HG03439 (cell line): Measurements from ENCODE around the gene MLANA.

ENCODE experiments used
- ATAC-seq: cut with Tn5 transposase; IDR thresholded peaks from one replicate; pipeline ENCODE4 v1.9.1; 2021; ENCODE audit warnings: mild to moderate bottlenecking, moderate library complexity; ENCODE audit not compliant: unreplicated experiment

Gene MLANA

GRCh38 chr9:5897851-5898250 is 7.2 kb downstream of the MLANA start:
- no peak for ATAC-seq

- no peak for ATAC-seq
Observed at GRCh38 chr9:5899292-5899691, 8.6 kb downstream of the MLANA start.

- no peak for ATAC-seq
Observed at GRCh38 chr9:5900622-5901021, 9.9 kb downstream of the MLANA start.

DNA sequence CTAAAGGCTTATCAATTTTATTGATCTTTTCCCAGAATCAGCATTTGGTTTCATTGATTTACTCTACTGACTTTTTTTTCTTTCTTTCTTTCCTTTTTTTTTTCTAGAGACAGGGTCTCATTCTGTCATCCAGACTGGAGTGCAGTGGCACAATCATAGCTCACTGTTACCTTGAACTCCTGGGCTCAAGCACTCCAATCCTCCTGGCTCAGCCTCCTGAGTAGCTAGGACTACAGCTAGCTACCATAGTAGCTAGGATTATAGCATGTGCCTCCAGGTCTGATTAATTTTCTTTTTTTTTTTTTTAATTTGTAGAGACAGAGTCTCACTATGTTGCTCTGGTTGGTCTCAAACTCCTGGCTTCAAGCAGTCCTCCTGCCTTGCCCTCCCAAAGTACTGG is 11.7 kb downstream of the MLANA start:
- ATAC-seq = no peak

DNA sequence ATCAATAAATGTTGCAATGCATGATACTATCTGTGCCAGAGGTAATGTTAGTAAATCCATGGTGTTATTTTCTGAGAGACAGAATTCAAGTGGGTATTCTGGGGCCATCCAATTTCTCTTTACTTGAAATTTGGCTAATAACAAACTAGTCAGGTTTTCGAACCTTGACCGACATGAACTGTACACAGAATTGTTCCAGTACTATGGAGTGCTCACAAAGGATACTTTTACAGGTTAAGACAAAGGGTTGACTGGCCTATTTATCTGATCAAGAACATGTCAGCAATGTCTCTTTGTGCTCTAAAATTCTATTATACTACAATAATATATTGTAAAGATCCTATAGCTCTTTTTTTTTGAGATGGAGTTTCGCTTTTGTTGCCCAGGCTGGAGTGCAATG is 18.2 kb downstream of the MLANA start:
- ATAC-seq = no peak

DNA sequence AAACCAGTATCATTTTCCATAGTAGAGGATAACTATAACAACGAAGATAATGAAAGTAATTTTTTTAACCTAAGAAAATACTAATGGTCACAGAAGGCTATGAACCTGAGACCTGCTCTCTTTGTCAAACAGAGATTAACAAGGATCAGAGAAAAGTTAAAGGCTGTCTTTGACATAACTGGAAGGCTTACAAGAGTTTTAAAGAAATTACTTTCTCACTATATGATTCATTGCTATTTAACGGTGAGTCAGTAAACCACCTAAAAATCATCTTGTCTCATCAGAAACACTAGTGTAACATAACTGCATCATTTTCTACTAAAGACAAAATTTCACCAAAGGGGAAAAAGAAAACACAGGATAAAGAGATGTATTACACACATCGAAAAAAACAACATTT is 19.3 kb downstream of the MLANA start:
- no peak for ATAC-seq

GRCh38 chr9:5910413-5911057 is 19.8 kb downstream of the MLANA start:
- ATAC-seq = no peak

- ATAC-seq = no peak
Observed at GRCh38 chr9:5915438-5915837, 24.7 kb downstream of the MLANA start.

DNA sequence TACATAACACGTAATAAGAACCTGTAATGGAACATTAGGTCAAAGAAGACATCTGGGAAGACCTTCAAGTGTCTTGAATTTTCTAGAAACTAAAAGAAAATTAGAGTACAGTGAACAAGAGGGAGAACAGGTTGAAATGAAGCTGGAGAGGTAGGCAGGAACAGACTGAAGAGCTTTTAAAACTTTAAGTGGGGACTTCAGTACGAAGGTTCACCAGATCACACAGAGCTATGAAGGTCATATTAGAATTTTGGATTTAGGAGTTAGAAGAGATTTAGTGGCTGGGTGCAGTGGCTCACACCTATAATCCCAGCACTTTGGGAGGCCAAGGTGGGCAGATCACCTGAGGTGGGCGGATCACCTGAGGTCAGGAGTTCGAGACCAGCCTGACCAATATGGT is 26.6 kb downstream of the MLANA start:
- ATAC-seq = no peak

- no peak for ATAC-seq
Observed at GRCh38 chr9:5917888-5918287, 27.2 kb downstream of the MLANA start.

- ATAC-seq = no peak
Observed at GRCh38 chr9:5918460-5918859, 27.8 kb downstream of the MLANA start.

GRCh38 chr9:5920860-5921328 is 30.2 kb downstream of the MLANA start:
- peak; percentile 89 for ATAC-seq

DNA sequence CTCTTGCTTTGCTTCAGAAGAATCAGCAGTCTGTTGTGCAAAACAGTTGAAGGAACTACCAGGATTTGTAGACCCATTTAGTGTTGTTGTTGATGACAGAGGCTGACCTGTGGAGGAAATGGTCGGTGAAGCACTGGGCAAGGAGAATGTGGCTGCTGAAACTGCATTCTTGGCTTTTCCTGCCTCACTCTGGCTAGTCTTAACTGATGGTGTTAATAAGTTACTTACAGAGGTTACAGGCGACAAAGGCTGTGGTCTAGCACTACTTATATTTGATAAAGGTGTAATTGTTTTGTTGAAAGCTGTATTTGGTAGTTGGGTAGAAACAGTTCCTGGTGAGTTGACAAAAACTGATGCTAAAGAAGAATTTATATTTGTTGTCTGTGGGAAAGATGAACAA is 31.5 kb downstream of the MLANA start:
- no peak for ATAC-seq

DNA sequence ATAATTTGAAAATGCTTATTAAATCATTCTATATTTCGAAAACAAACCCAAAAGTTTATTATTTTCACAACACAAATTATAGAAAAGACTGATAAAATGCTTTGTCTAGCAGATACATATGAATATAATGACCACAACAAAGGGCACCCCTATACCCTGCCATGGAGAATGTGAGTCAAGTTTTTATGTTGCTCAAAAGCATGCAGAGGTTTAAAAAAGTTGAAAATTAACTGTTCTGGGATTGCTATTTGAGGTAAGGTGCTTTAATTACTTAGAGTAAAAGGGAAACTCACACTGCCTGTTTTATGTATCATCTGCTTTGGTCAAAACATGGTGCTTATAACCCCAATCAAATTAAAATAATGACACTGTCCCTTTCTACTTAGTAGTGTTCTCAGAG is 41.0 kb downstream of the MLANA start:
- ATAC-seq = no peak

GRCh38 chr9:5938449-5938848 is 47.8 kb downstream of the MLANA start:
- ATAC-seq = no peak

DNA sequence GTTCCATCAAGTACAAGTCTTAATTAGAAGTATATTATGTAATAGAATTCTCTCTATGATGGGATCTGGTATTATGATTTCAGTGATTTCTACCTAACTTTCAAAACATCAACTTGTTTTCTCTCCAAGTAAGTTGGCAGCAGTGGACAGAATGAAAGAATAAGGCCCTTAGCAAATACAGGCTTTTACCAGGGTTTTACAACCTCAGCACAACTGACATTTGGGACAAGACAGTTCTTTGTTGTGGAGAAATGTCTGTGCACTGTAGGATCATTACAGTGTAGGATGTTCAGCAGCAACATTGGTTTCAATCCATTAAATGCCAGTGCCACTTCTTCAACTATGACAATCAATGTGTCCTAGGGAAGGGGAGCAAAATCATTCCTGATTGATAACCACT is 48.8 kb downstream of the MLANA start:
- no peak for ATAC-seq

DNA sequence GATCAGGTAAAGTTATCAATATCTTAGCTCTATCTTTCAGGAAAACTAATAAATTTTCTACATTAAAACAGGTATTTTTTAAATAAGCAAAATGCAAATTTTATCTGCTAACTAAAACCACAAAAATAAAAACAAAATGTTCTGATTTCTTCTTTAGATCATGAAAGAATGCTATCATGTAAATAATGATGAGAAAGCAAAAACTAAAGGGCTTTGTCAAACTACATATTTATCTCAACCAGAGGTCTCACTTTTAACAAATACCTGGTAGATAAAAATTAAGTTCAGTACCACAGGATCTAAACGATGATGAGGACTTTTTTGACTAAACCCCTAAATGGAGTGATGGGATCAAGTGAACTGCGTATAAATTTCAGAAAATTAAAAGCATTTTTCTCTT is 50.5 kb downstream of the MLANA start:
- no peak for ATAC-seq

DNA sequence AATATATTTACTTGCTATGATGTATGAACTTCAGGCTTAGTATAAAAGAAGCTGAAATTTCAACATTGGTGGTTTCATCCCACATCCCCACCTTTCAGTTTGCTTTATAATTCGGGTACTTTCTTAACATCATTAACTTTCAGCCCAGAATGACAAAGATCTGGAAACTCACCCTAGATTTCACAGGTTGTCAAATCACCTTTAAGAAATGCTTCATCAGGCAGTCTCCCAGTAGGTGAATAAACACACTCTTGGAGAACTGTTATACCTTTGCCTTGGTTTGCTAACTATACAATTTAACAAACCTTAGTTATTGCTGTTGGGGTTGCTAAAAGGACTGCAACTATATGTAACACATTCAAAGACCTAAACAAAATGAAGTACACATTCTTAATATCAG is 54.4 kb downstream of the MLANA start:
- ATAC-seq = no peak

DNA sequence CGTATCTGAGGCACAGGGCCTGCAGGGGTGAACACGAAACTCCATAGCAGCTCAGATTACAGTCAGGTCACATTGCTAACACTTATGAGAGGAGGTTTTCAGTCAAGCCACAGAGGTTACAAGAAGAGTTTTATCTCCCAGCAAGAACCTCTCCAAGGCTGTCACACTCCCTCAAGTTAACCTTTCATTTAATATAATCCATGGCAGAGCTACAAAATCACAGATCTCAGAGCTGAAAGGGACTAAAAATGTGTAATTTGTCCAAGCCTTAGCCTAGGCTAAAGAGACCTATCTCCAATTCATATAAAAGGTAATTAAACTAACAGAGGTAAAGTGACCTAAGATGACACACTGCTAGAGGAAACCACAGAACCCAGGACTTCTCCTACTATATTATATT is 57.2 kb downstream of the MLANA start:
- no peak for ATAC-seq

GRCh38 chr9:5949103-5949699 is 58.5 kb downstream of the MLANA start:
- no peak for ATAC-seq

DNA sequence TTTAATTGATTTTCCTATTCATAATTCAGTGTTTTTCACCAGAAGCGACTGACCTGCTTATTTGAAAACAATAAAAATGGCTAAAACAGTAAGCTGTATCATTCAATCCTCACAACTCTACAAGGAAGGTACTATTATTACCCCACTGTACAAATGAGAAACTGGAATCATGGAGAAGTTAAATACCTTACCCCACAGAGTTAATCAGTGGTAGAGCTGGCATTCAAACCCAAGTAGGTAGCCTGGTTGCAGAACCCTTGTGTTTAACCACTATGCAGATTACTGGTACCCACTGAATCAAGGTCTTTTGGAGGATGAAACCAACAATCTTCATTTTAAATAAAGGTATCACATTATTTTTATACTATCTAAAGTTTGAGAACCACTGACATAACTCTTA is 59.6 kb downstream of the MLANA start:
- no peak for ATAC-seq

- no peak for ATAC-seq
Observed at GRCh38 chr9:5951686-5952211, 61.1 kb downstream of the MLANA start.
